ENCODE data around the gene FAM219A. TPM values are rescaled to one million over a fixed set of nuclear protein-coding genes. Genes with fewer than 3 reads are reported as not detected.

FAM219A gene
- total and polyA plus RNA-seq, 2 experiments from 2014 or later, result 9.5 to 15.0 TPM

DNA sequence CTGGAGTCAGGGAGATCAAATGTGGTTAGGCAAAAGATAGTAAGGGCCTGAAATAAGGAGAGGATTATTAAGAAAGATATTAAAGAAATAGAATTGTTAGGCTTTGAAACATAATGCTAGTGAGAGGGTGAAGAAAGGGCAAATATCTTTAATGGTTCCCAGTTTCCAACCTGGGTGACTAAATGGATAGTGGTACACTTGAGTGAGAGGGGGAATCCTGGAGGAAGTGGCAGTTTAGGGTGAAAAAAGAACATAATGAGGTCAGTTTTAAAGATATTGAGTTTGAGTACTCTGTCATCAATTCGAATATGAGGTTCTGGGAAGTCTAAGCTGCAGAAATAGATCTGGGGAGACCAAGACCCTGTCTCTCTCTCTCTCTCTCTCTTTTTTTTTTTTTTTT lies 19.2 kb upstream of the FAM219A start:
- DNase-seq (ENCODE audit: low spot score), result no peak
- no peaks in the 10 kb centered on the region for H3K4me1 ChIP-seq (ENCODE audit: insufficient read depth)
- no peaks in the 10 kb centered on the region for H3K79me2 ChIP-seq
- no peak overlapping the region for H3K4me3 ChIP-seq
- no peaks in the 10 kb centered on the region for H4K20me1 ChIP-seq (ENCODE audit: insufficient read depth, poor library complexity, severe bottlenecking)
- H3K36me3 ChIP-seq (replicated peaks; ENCODE audit: insufficient read depth, low read depth), result no peaks in the 10 kb centered on the region
- H2AFZ ChIP-seq, result no peak overlapping the region
- no peaks in the 10 kb centered on the region for H3K9me3 ChIP-seq (ENCODE audit: low read depth)
- H3K27ac ChIP-seq, result no peak overlapping the region
- peaks cover 16% of the 10 kb centered on the region for H3K27me3 ChIP-seq
- H3K9me2 ChIP-seq (replicated peaks; ENCODE audit: insufficient read depth), result no peaks in the 10 kb centered on the region
- TF ChIP-seq EZH2 (IDR thresholded peaks at IDR 0.05; ENCODE audit: borderline replicate concordance), result no peak
- TF ChIP-seq EZH2phosphoT487 (IDR thresholded peaks at IDR 0.05; ENCODE audit: low read depth, severe bottlenecking, unreplicated experiment), result no peak
- TF ChIP-seq, protein P1, sequence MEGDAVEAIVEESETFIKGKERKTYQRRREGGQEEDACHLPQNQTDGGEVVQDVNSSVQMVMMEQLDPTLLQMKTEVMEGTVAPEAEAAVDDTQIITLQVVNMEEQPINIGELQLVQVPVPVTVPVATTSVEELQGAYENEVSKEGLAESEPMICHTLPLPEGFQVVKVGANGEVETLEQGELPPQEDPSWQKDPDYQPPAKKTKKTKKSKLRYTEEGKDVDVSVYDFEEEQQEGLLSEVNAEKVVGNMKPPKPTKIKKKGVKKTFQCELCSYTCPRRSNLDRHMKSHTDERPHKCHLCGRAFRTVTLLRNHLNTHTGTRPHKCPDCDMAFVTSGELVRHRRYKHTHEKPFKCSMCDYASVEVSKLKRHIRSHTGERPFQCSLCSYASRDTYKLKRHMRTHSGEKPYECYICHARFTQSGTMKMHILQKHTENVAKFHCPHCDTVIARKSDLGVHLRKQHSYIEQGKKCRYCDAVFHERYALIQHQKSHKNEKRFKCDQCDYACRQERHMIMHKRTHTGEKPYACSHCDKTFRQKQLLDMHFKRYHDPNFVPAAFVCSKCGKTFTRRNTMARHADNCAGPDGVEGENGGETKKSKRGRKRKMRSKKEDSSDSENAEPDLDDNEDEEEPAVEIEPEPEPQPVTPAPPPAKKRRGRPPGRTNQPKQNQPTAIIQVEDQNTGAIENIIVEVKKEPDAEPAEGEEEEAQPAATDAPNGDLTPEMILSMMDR (IDR thresholded peaks at IDR 0.05; ENCODE audit: poor library complexity), result no peak
- WGBS (ENCODE audit: low lambda C conversion rate, missing lambda C conversion rate), result 67% methylated on average over 1 of the region's 1 CpG
- H3K4me2 ChIP-seq, result no peak overlapping the region

DNA sequence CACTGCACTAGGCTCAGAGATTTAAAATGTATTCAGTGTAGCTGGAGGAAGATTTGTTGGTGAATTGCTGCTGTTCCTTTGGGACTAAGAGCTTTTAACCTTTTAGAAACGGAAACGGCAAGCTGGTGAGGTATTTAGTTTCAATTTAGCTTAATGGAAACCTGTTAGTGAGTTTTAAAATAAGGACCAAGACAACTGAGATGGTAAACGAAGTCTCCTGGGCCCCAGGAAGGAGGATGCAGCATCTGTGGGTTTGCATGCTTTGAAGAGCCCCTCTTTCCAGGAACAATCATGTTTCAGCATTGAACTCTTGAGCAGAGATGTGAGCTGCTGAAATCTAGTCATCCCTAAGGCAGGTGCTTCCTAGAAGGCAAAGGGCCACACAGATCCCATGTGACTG lies 16.7 kb upstream of the FAM219A start:
- no peaks in the 10 kb centered on the region for H4K20me1 ChIP-seq (ENCODE audit: insufficient read depth, poor library complexity, severe bottlenecking)
- H3K4me3 ChIP-seq, result no peak overlapping the region
- H3K9me3 ChIP-seq (ENCODE audit: low read depth), result no peaks in the 10 kb centered on the region
- H3K4me1 ChIP-seq (ENCODE audit: insufficient read depth), result no peaks in the 10 kb centered on the region
- 60% methylated on average over 3 of the region's 3 CpGs for WGBS (ENCODE audit: low lambda C conversion rate, missing lambda C conversion rate)
- H3K27ac ChIP-seq, result no peak overlapping the region
- TF ChIP-seq, protein P1 (IDR thresholded peaks at IDR 0.05; ENCODE audit: poor library complexity), result no peak
- TF ChIP-seq EZH2 (IDR thresholded peaks at IDR 0.05; ENCODE audit: borderline replicate concordance) (no peak), EZH2phosphoT487 (IDR thresholded peaks at IDR 0.05; ENCODE audit: low read depth, severe bottlenecking, unreplicated experiment) (no peak)
- no peak overlapping the region for H3K4me2 ChIP-seq
- H3K9me2 ChIP-seq (replicated peaks; ENCODE audit: insufficient read depth), result no peaks in the 10 kb centered on the region
- no peak for DNase-seq (ENCODE audit: low spot score)
- H3K79me2 ChIP-seq, result no peaks in the 10 kb centered on the region
- H2AFZ ChIP-seq, result no peak overlapping the region
- no peaks in the 10 kb centered on the region for H3K36me3 ChIP-seq (replicated peaks; ENCODE audit: insufficient read depth, low read depth)
- H3K27me3 ChIP-seq, result peaks cover 16% of the 10 kb centered on the region

DNA sequence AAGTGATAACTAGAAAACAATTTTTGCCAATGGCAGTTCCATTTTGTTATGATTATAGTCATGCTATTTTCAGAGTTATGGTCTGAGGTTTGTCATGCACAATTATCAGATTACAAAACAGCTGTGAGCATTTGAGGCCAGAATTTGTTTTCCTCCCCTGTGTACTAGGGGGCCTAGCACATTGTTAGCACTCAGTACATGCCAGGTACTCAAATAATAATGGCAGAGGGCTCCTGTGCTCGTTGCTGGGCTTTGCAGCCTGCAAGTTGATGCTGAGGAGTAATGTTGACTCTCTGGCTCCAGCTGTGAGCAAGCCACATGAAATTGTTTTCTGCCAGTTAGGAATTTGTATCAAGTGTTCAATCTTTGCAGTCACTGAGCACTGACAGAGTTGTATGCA lies 7.1 kb upstream of the FAM219A start:
- Histone ChIP-seq H3K4me1 (ENCODE audit: insufficient read depth) (no peaks in the 10 kb centered on the region), H3K9me2 (replicated peaks; ENCODE audit: insufficient read depth) (no peaks in the 10 kb centered on the region), H2AFZ (no peak overlapping the region), H3K27me3 (peaks cover 15% of the 10 kb centered on the region), H3K36me3 (replicated peaks; ENCODE audit: insufficient read depth, low read depth) (no peaks in the 10 kb centered on the region), H3K4me3 (no peak overlapping the region), H3K27ac (no peak overlapping the region), H3K4me2 (no peak overlapping the region), H3K79me2 (no peaks in the 10 kb centered on the region), H4K20me1 (ENCODE audit: insufficient read depth, poor library complexity, severe bottlenecking) (no peaks in the 10 kb centered on the region), H3K9me3 (ENCODE audit: low read depth) (no peaks in the 10 kb centered on the region)
- TF ChIP-seq EZH2 (IDR thresholded peaks at IDR 0.05; ENCODE audit: borderline replicate concordance) (no peak), EZH2phosphoT487 (IDR thresholded peaks at IDR 0.05; ENCODE audit: low read depth, severe bottlenecking, unreplicated experiment) (no peak)
- TF ChIP-seq, protein P1 (IDR thresholded peaks at IDR 0.05; ENCODE audit: poor library complexity), result no peak
- 21% methylated on average over 1 of the region's 1 CpG for WGBS (ENCODE audit: low lambda C conversion rate, missing lambda C conversion rate)
- no peak for DNase-seq (ENCODE audit: low spot score)

DNA sequence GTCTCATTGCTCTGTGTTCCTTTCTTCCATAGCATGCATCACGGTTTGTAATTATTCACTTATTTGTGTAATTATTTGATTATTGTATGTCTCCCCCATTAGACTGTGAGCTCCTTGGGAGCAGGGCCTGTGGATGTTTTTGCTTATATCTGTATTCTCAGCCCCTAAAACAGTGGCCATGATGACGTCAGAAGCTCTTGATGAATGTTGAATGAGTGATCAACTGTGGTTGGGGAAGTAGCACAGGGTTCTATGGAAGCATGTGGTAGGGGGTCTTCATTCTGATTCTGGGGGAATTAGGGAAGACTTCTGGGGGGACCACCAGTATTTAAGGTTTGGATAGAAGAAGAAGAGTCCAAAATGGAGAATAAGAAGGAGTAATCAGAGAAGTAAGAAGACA lies 6.2 kb upstream of the FAM219A start:
- no peak overlapping the region for H3K27ac ChIP-seq
- no peaks in the 10 kb centered on the region for H3K79me2 ChIP-seq
- H2AFZ ChIP-seq, result no peak overlapping the region
- no peak for DNase-seq (ENCODE audit: low spot score)
- no peaks in the 10 kb centered on the region for H3K9me2 ChIP-seq (replicated peaks; ENCODE audit: insufficient read depth)
- H3K36me3 ChIP-seq (replicated peaks; ENCODE audit: insufficient read depth, low read depth), result no peaks in the 10 kb centered on the region
- peaks cover 15% of the 10 kb centered on the region for H3K27me3 ChIP-seq
- no peaks in the 10 kb centered on the region for H3K9me3 ChIP-seq (ENCODE audit: low read depth)
- 73% methylated on average over 2 of the region's 2 CpGs for WGBS (ENCODE audit: low lambda C conversion rate, missing lambda C conversion rate)
- H3K4me1 ChIP-seq (ENCODE audit: insufficient read depth), result no peaks in the 10 kb centered on the region
- TF ChIP-seq EZH2 (IDR thresholded peaks at IDR 0.05; ENCODE audit: borderline replicate concordance) (no peak), EZH2phosphoT487 (IDR thresholded peaks at IDR 0.05; ENCODE audit: low read depth, severe bottlenecking, unreplicated experiment) (no peak)
- TF ChIP-seq, protein P1 (IDR thresholded peaks at IDR 0.05; ENCODE audit: poor library complexity), result no peak
- no peaks in the 10 kb centered on the region for H4K20me1 ChIP-seq (ENCODE audit: insufficient read depth, poor library complexity, severe bottlenecking)
- H3K4me2 ChIP-seq, result no peak overlapping the region
- H3K4me3 ChIP-seq, result no peak overlapping the region

Data from hepatocyte (in vitro differentiated cells).